Activated T-helper 2 cell treated with anti-CD3 and anti-CD28 coated beads, Interferon-gamma antibody, Interleukin-2, Interleukin-4, amounts not matched to agents 10 μg/mL and 5 μg/mL and 100 μg/mL, durations not matched to agents 14 hours and 24 hours and 36 hours (primary cell): ENCODE results near the gene STON2. TPM values are rescaled to one million over a fixed set of nuclear protein-coding genes. Genes with fewer than 3 reads are reported as not detected.
A peak's percentile ranks its signal among the peaks of the same experiment; 100 is the strongest.

Experiments
- DNase-seq: peaks from one replicate; pipeline ENCODE4 v3.0.0; 2021; ENCODE audit warnings: low spot score
- H3K27ac Mint-ChIP-seq: one replicate; pipeline ENCODE4 v1.8.0; 2021; ENCODE audit warnings: mixed read lengths
- H3K27me3 Mint-ChIP-seq: one replicate; pipeline ENCODE4 v1.8.0; 2021; ENCODE audit warnings: low read depth, mixed read lengths
- H3K36me3 Mint-ChIP-seq: one replicate; pipeline ENCODE4 v1.8.0; 2021; ENCODE audit warnings: low read depth, mixed read lengths
- H3K4me1 Mint-ChIP-seq: one replicate; pipeline ENCODE4 v1.8.0; 2021; ENCODE audit warnings: low read depth, mixed read lengths
- H3K4me3 Mint-ChIP-seq: one replicate; pipeline ENCODE4 v1.8.0; 2021; ENCODE audit warnings: low read depth, mild to moderate bottlenecking, moderate library complexity, mixed read lengths
- H3K9me3 Mint-ChIP-seq: one replicate; pipeline ENCODE4 v1.8.0; 2021; ENCODE audit warnings: mixed read lengths
- intact Hi-C: fragments of 100-400 bp; cut with micrococcal nuclease; formaldehyde crosslinking; loops from one replicate; pipeline ENCODE4 v1.15.1; 2023
- total RNA-seq: library from RNA; stranded (reverse); gene quantifications from 2 replicates; pipeline ENCODE4 v1.2.3, GENCODE V29; 2022

STON2 gene, protein sequence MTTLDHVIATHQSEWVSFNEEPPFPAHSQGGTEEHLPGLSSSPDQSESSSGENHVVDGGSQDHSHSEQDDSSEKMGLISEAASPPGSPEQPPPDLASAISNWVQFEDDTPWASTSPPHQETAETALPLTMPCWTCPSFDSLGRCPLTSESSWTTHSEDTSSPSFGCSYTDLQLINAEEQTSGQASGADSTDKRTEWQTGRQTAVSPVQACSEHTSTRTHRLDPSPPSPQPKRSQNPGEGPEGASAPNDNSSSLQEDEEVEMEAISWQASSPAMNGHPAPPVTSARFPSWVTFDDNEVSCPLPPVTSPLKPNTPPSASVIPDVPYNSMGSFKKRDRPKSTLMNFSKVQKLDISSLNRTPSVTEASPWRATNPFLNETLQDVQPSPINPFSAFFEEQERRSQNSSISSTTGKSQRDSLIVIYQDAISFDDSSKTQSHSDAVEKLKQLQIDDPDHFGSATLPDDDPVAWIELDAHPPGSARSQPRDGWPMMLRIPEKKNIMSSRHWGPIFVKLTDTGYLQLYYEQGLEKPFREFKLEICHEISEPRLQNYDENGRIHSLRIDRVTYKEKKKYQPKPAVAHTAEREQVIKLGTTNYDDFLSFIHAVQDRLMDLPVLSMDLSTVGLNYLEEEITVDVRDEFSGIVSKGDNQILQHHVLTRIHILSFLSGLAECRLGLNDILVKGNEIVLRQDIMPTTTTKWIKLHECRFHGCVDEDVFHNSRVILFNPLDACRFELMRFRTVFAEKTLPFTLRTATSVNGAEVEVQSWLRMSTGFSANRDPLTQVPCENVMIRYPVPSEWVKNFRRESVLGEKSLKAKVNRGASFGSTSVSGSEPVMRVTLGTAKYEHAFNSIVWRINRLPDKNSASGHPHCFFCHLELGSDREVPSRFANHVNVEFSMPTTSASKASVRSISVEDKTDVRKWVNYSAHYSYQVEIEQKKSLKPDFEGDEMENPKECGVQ
- not detected in 2 replicates for total RNA-seq

DNA sequence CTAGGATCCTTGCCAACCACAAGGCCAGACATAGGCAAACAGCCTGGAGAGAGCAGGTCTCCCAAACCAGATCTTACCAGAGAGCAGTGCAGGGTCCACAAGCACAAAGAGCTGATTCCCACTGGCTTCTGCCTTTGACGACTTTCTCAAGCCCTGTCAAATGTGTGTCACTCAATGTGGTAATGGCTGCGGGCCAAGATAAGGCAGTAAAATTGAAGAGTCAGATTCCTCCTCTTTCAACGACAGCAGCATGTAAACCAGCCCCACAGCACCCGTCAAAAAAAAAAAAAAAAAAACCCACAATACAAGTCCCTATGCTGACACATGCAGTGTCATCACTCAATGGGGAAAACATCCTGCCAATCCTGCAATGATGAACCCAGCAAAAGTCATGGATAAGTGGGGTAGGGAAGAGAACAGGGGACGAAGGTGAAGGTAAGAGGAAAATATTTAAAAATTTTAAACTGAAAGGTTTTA lies at the start of gene STON2:
TSS of gene STON2 (minus strand) at position 123 of the 477 bp plus-strand sequence. CDS start 1,942 bp downstream, outside the sequence.
- intact Hi-C loops = no loop called here
- peaks cover 12% of the 10 kb centered on the region for H3K27me3 Mint-ChIP-seq
- no peak for DNase-seq
- H3K4me3 Mint-ChIP-seq = no peak within 1 kb of the TSS
- H3K9me3 Mint-ChIP-seq = no peaks in the 10 kb centered on the region
- H3K27ac Mint-ChIP-seq = no peak within 1 kb of the TSS
- peaks cover 19% of the 10 kb centered on the region for H3K4me1 Mint-ChIP-seq
- no peaks in the 10 kb centered on the region for H3K36me3 Mint-ChIP-seq

DNA sequence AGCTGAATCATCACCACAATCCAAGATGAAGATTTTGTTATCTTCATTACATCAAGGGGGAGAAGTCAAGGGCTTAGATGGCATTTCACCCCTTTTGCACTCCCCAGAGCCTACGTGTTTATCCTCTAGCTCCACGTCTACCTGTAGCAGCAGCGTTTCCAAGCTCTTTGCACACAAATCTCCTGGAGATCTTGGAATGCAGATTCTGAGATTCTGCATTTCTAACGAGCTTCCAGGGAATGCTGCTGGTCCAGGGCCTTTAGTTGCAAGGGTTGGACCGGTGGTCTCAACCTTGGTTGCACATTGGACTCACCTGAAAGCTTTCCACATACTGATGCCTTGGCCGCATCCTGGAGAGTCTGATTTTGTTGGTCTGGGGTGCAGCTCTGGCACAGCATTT lies 49.5 kb upstream of the STON2 start:
- Mint-ChIP-seq H3K4me3 (no peak overlapping the region), H3K36me3 (no peaks in the 10 kb centered on the region), H3K27me3 (peaks cover 11% of the 10 kb centered on the region), H3K27ac (no peak overlapping the region), H3K9me3 (no peaks in the 10 kb centered on the region), H3K4me1 (peaks cover 3% of the 10 kb centered on the region)
- intact Hi-C loops = no loop called here
- no peak for DNase-seq

DNA sequence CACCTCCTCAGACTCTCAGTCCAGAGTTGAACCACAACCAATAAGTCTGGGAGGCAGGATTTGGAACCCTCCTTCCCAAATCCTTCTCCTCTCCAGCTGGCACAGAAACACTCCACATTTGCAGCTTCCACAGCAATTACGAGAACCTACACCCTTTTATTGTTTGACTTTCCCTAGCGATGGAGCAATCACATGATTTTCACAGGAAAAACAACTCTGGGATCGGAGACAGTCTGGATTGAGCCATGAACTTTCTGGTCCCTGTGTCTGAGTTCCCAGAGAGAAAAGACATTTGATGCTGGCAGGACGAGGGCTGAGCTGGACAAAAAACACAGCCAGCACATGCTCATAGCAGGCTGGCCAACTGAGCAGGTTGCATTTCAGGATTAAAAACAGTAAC lies 49.0 kb upstream of the STON2 start:
- no peak overlapping the region for H3K4me3 Mint-ChIP-seq
- peaks cover 3% of the 10 kb centered on the region for H3K4me1 Mint-ChIP-seq
- peaks cover 13% of the 10 kb centered on the region for H3K27me3 Mint-ChIP-seq
- no peak overlapping the region for H3K27ac Mint-ChIP-seq
- H3K9me3 Mint-ChIP-seq = no peaks in the 10 kb centered on the region
- H3K36me3 Mint-ChIP-seq = no peaks in the 10 kb centered on the region
- intact Hi-C loops = no loop called here
- no peak for DNase-seq

DNA sequence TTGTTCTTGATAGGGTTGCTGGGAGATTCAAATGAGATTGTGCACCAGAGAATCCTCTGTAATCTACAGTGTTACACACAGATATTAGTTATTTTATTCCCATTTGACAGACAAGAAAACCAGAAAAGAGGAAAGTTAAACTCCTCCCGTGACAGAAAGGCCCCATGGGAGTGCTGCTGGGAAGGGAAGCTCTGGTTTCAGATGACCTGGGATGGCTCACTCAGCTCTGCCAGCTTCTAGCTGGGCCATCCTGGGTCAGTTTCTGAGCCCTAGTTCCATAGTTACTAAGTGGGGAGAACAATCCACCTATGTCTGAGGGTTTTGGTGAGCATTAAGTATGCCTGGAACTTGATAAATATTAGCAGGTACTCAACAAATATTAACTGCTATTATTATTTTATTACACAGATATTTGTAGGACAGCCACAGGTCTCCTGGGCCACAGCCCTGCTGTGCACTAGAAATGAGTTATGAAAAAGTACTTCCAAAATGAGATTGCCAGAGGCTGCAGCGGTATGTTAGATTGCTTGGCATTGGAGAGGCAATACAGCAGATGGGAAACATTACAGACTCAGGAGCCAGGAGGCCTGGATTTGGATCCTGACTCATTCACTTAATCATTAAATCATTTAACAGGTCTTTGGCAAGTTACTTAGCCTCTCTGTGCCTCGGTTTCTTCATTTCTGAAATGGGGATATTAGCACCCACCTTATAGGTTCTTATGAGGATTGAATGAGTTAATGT lies 47.1 kb upstream of the STON2 start:
- H3K27ac Mint-ChIP-seq = no peak overlapping the region
- no peak overlapping the region for H3K4me3 Mint-ChIP-seq
- no peak for DNase-seq
- H3K9me3 Mint-ChIP-seq = no peaks in the 10 kb centered on the region
- H3K36me3 Mint-ChIP-seq = no peaks in the 10 kb centered on the region
- no peaks in the 10 kb centered on the region for H3K4me1 Mint-ChIP-seq
- intact Hi-C loops = no loop called here
- H3K27me3 Mint-ChIP-seq = peaks cover 24% of the 10 kb centered on the region

DNA sequence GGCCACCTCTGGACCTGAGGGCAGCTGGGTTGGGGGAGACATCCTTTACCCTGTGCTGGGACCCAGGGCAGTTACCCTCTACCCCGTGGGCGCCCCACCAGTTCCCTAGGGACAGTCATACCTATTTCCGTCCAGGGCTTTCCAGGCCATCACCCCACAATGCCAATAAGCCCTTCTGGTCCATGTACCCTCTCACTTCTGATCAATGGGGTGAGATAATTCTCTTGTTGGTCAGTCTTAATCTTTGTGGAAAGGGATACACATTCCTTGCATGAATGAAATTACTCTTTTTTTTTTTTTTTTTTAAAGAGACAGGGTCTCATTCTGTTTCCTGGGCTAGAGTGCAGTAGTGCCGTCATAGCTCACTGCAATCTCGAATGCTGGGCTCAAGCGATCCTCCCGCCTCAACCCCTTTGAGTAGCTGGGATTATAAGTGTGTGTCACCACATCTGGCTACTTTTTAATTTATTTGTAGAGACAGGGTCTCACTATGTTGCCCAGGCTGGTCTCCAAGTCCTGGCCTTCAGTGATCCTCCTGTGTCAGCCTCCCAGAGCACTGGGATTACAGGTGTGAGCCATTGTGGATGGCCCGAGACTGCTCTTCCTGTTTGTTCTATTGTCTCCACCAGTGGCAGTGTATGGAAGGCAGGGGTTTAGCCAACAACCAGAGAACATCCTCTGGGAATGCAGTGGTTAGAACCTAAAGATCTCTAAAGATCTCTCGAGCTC lies 46.3 kb upstream of the STON2 start:
- H3K27ac Mint-ChIP-seq = no peak overlapping the region
- no peaks in the 10 kb centered on the region for H3K36me3 Mint-ChIP-seq
- intact Hi-C loops = no loop called here
- DNase-seq = no peak
- H3K4me1 Mint-ChIP-seq = no peaks in the 10 kb centered on the region
- no peak overlapping the region for H3K4me3 Mint-ChIP-seq
- peaks cover 28% of the 10 kb centered on the region for H3K27me3 Mint-ChIP-seq
- H3K9me3 Mint-ChIP-seq = no peaks in the 10 kb centered on the region

DNA sequence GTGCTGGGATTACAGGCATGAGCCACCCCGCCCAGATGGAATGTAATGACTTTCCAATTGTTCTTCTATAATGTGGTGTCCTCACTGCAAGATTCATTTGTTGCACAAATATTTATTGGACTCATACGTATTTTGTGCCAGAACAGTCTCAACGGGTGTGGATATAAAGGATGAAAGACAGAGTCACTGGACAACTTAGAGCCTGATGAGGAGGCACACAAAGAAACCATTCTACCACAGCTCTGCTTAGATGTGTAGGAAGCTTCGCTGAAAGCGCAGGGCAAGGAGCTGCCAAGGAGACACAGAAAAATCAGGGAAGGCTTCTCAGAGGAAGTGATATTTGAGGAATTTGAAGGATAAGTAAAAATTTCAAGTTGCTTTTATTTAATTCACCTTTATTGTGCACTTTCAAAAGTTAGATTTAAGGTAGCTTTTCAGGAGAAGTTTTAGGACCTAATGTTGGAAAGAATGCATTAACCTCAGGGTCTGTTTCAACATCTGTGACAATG lies 41.6 kb upstream of the STON2 start:
- Mint-ChIP-seq H3K36me3 (no peaks in the 10 kb centered on the region), H3K4me3 (no peak overlapping the region), H3K27ac (no peak overlapping the region), H3K27me3 (peaks cover 61% of the 10 kb centered on the region), H3K9me3 (no peaks in the 10 kb centered on the region), H3K4me1 (peaks cover 5% of the 10 kb centered on the region)
- no peak for DNase-seq
- intact Hi-C loops = no loop called here

DNA sequence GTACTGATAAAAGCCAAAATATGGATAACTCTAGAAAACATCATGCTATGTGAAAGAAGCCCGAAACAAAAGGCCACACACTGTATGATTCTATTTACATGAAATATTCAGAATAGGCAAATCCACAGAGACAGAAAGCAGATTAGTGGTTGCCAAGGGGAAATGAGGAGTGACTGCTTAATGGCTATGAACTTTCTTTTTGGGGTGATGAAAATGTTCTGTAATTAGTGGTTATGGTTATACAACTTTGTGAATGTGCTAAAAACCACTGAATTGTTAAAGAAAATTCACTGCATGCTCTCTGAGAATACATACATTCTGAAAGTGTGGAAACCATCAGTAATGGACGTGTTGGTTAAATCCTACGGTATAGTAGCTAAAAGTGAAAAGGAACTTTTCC lies 39.9 kb upstream of the STON2 start:
- no peak for DNase-seq
- H3K27me3 Mint-ChIP-seq = peaks cover 67% of the 10 kb centered on the region
- peaks cover 10% of the 10 kb centered on the region for H3K4me1 Mint-ChIP-seq
- intact Hi-C loops = no loop called here
- H3K4me3 Mint-ChIP-seq = no peak overlapping the region
- no peak overlapping the region for H3K27ac Mint-ChIP-seq
- no peaks in the 10 kb centered on the region for H3K9me3 Mint-ChIP-seq
- no peaks in the 10 kb centered on the region for H3K36me3 Mint-ChIP-seq

DNA sequence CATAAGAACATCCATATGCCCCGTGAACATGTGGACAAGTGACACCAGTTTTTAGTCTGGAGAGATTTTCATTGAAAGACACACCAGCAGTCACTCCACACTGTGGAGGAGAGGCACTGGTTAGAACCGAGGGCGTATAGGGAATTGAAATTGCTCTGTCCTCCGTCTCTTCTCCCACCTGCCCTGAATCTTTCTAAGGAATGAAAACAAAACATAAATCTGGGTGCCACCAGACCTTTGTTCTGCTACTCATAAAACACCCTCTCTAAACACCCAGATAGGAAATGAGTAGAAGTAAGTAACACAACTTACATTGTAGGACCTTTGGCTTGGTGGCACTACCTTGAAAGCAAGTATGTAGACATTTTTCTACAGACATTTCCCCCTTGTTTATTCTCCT lies 37.1 kb upstream of the STON2 start:
- H3K4me3 Mint-ChIP-seq = peak overlapping the region; percentile 48
- H3K4me1 Mint-ChIP-seq = peaks cover 10% of the 10 kb centered on the region
- DNase-seq = no peak
- no peak overlapping the region for H3K27ac Mint-ChIP-seq
- H3K9me3 Mint-ChIP-seq = no peaks in the 10 kb centered on the region
- intact Hi-C loops = no loop called here
- peaks cover 76% of the 10 kb centered on the region for H3K27me3 Mint-ChIP-seq
- no peaks in the 10 kb centered on the region for H3K36me3 Mint-ChIP-seq

DNA sequence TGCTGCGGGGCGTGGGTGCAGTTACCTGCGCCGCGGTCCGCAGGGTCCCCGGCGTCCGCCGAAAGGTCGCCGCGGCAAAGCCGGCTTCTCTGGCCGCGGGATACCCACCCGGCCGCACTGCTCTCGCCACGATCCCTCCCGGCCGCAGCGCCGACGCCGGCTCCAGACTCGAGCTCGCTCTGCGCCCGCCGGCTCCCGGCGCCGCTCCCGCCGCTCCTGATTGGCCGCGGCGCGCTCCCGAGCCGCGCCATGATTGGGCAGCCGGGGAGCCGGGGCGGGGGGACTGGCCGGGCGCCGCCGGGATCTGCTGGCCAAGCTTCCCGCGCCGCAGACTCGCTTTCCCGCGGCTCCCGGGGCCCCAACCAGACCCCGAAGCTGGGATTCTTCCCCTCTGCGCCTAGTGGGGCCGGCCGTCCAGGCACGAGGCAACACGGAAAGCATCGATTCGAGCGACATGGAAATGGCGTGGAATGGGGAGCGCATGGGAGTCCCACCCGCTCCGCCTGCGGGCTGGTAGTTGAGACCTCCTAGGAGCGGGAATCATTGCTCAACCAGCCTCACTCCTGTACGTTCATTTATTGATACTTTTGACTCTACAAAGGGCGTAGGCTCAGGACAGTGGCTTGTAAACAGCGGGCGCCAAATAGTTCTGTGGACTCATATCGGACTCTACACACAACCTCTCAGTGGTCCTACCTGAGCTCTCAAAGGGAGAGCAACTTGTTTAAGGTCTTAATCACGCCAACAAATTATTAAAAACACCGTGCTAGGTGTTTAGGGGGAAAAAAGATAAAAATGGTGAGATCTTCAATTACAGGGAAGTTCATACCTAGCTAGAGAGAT lies 36.4 kb upstream of the STON2 start:
- H3K27ac Mint-ChIP-seq = no peak overlapping the region
- DNase-seq = peak; percentile 12
- intact Hi-C loops = no loop called here
- peak overlapping the region; percentile 34 for H3K4me3 Mint-ChIP-seq
- H3K27me3 Mint-ChIP-seq = peaks cover 75% of the 10 kb centered on the region
- H3K4me1 Mint-ChIP-seq = peaks cover 10% of the 10 kb centered on the region
- no peaks in the 10 kb centered on the region for H3K36me3 Mint-ChIP-seq
- H3K9me3 Mint-ChIP-seq = no peaks in the 10 kb centered on the region

DNA sequence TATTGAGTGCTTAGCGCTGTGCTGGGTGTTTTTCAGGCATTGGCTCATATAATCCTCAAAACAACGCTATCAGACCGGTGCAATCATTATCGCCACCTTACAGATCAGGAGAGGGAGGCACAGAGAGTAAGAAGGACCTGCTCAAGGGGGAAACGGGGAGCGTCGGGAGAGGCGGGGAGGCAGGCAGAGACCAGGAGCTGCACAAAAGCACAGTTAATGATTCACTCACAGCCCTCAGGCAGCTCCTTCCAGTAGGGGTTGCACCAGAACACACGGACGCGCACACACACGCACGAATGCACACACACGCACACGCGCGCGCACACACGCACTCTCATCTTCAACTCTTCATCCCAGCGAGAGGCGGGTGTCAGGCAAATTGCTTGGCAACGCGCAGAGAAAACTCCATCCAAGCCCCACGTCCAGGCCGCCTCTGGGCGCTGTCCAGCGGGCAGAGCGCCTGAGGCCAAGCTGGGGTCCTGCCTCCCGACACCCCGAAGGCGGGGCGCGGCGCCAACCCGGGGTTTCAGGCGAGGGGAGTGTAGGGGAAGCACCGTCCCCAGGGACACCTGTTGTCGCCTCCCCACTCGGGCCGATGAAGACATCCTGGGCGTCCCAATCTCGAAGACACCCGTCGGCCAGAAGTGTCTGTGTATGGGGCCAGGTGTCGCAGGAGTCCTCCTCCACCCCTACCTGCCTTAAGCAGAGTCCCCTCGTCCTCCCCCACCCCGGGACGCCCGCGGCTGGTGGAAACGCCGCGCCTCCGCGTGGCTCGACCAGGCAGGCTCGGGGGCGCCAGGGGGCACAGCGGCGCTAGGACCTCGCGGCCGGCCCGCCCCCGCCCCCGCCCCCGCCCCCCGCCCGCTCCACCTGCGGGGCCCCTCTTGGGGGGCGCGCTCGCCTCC lies 35.5 kb upstream of the STON2 start:
- peak overlapping the region; percentile 75 for H3K4me3 Mint-ChIP-seq
- no peaks in the 10 kb centered on the region for H3K36me3 Mint-ChIP-seq
- no peaks in the 10 kb centered on the region for H3K9me3 Mint-ChIP-seq
- no peak overlapping the region for H3K27ac Mint-ChIP-seq
- no peak for DNase-seq
- intact Hi-C loops = no loop called here
- peaks cover 70% of the 10 kb centered on the region for H3K27me3 Mint-ChIP-seq
- peaks cover 10% of the 10 kb centered on the region for H3K4me1 Mint-ChIP-seq

DNA sequence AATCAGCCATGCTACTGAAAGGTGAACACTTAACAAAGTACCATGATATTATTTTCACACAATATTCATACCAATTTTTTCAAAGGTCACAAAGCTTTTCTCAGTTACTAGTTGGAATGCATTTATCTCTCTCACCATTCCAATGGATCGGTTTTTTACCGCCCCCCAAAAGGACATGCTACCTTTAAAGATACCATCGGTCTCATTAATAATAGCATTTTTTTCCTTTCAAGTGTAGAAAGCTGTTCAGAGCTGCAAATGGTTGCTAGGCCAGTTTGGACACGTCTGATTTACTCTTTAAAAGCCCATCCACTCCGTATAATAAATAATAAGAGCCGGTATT lies 34.9 kb upstream of the STON2 start:
- intact Hi-C loops = no loop called here
- H3K4me1 Mint-ChIP-seq = peaks cover 10% of the 10 kb centered on the region
- H3K27ac Mint-ChIP-seq = no peak overlapping the region
- H3K27me3 Mint-ChIP-seq = peaks cover 67% of the 10 kb centered on the region
- no peak for DNase-seq
- H3K4me3 Mint-ChIP-seq = peak overlapping the region; percentile 75
- H3K36me3 Mint-ChIP-seq = no peaks in the 10 kb centered on the region
- no peaks in the 10 kb centered on the region for H3K9me3 Mint-ChIP-seq
